ENCODE measurements around the gene DAPK2.

DNA sequence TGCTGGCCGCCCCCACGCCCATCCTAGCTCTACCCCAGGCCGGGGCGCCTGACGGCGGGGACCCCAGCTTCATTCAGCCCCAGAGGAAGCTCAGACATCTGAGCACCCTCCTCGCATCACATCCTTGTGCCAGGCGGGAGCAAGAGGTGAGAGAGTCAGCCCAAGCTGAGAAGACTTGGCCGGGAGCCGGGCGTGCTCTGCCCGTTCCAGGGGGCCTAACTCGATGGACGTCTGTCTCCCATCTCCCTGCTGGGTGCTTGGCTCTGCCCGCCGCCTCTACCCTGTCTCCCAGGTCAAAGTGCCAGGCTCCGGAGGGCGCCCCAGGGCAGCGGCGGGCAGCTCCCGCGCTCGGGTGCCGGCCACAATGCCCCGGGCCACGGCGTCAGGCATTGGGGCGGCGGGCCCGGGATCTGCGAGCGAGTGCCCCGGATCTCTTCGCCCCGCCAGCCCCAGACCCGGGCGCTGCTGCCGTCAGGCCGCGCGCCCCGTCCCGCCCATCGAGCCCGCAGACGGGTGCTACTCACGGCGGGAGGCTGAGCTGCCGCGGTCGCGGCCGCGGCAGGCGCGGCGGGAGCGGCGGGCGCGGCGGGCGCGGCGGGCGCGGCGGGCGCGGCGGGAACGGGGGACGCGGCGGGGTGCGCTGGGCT, 388 bp downstream of the DAPK2 start:
- TF ChIP-seq, protein P1, sequence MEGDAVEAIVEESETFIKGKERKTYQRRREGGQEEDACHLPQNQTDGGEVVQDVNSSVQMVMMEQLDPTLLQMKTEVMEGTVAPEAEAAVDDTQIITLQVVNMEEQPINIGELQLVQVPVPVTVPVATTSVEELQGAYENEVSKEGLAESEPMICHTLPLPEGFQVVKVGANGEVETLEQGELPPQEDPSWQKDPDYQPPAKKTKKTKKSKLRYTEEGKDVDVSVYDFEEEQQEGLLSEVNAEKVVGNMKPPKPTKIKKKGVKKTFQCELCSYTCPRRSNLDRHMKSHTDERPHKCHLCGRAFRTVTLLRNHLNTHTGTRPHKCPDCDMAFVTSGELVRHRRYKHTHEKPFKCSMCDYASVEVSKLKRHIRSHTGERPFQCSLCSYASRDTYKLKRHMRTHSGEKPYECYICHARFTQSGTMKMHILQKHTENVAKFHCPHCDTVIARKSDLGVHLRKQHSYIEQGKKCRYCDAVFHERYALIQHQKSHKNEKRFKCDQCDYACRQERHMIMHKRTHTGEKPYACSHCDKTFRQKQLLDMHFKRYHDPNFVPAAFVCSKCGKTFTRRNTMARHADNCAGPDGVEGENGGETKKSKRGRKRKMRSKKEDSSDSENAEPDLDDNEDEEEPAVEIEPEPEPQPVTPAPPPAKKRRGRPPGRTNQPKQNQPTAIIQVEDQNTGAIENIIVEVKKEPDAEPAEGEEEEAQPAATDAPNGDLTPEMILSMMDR (IDR thresholded peaks at IDR 0.05), result no peak
- TF ChIP-seq MXI1 (IDR thresholded peaks at IDR 0.05; ENCODE audit: low read depth, low read length) (no peak), EP300 (IDR thresholded peaks at IDR 0.05; ENCODE audit: borderline replicate concordance in 1 of 2, low read depth in 1 of 2, low read length in 1 of 2) (no peak), EZH2phosphoT487 (IDR thresholded peaks at IDR 0.05; ENCODE audit: borderline replicate concordance, low read depth) (no peak), JUND (IDR thresholded peaks at IDR 0.05) (no peak), TAF1 (IDR thresholded peaks at IDR 0.05; ENCODE audit: borderline replicate concordance, low read depth, low read length) (no peak)

All from SK-N-SH (cell line).